SK-N-SH (cell line): ENCODE results near the gene SLAMF8.

Experiments used
- CTCF ChIP-seq: fragments of 200-600 bp; sonication (generic); IDR thresholded peaks from 2 replicates; pipeline ENCODE4 v1.6.1; 2017; ENCODE audit warnings: antibody characterized with exemption, mild to moderate bottlenecking, moderate library complexity
- EP300 ChIP-seq, 2 experiments: IDR thresholded peaks; 2 replicates each; pipeline versions ENCODE4 v1.4.0 to v1.6.1; 2012; ENCODE audit warnings: borderline replicate concordance in 1 of 2, low read depth in 1 of 2, low read length in 1 of 2
- FOXJ3 ChIP-seq: sonication (generic); formaldehyde crosslinking; IDR thresholded peaks from 2 replicates; pipeline ENCODE4 v1.5.1; 2020; ENCODE audit warnings: mild to moderate bottlenecking, missing genetic modification reagents
- RAD21 ChIP-seq: IDR thresholded peaks from 2 replicates; pipeline ENCODE4 v1.6.1; 2012; ENCODE audit warnings: mild to moderate bottlenecking, low read length
- RFX5 ChIP-seq: IDR thresholded peaks from 2 replicates; pipeline ENCODE4 v1.6.1; 2012; ENCODE audit warnings: mild to moderate bottlenecking, improper control_type of control experiment, low read length
- SIN3A ChIP-seq: IDR thresholded peaks from 2 replicates; pipeline ENCODE4 v1.6.1; 2012; ENCODE audit warnings: low read depth, mild to moderate bottlenecking, low read length, moderate library complexity, borderline replicate concordance
- SMC3 ChIP-seq: IDR thresholded peaks from 2 replicates; pipeline ENCODE4 v1.6.1; 2012; ENCODE audit warnings: low read depth, low read length, improper control_type of control experiment
- USF2 ChIP-seq: fragments of 150-350 bp; IDR thresholded peaks from 2 replicates; pipeline ENCODE4 v1.6.1; 2017; ENCODE audit warnings: antibody characterized with exemption, low read length, low read depth, borderline replicate concordance
- YY1 ChIP-seq: IDR thresholded peaks from 2 replicates; pipeline ENCODE4 v1.4.0; 2012; ENCODE audit warnings: low read depth, mild to moderate bottlenecking
- TF ChIP-seq, protein P1 (sequence below): IDR thresholded peaks from 2 replicates; pipeline ENCODE4 v1.4.0; 2012; ENCODE audit warnings: low read depth

- no peak for TF ChIP-seq EP300 (IDR thresholded peaks at IDR 0.05; ENCODE audit: borderline replicate concordance in 1 of 2, low read depth in 1 of 2, low read length in 1 of 2)
- no peak for TF ChIP-seq RFX5
- TF ChIP-seq CTCF, result no peak
- TF ChIP-seq, protein P1, sequence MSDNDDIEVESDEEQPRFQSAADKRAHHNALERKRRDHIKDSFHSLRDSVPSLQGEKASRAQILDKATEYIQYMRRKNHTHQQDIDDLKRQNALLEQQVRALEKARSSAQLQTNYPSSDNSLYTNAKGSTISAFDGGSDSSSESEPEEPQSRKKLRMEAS, result no peak
- no peak for TF ChIP-seq FOXJ3 (CRISPR knock-in tag)
- no peak for TF ChIP-seq RAD21
- no peak for TF ChIP-seq USF2
- TF ChIP-seq YY1, result no peak
- no peak for TF ChIP-seq SIN3A
- TF ChIP-seq SMC3, result no peak
Measured at GRCh38 chr1:159783724-159784123, 42.9 kb upstream of the SLAMF8 start.
